ENCODE data around the gene UPF3A. TPM values are rescaled to one million over a fixed set of nuclear protein-coding genes. Genes with fewer than 3 reads are reported as not detected.

UPF3A gene
- polyA plus RNA-seq, 1 experiment: 43.9 TPM

GRCh38 chr13:114258589-114258988, 22.8 kb upstream of the UPF3A start:
- no peak for TF ChIP-seq CTCF (IDR thresholded peaks at IDR 0.05; ENCODE audit: insufficient read depth, low read depth, low read length)
- Histone ChIP-seq H3K4me3 (ENCODE audit: low read depth, low read length) (no peak overlapping the region), H3K36me3 (ENCODE audit: control insufficient read depth, insufficient read depth, low read length) (peaks cover 19% of the 10 kb centered on the region), H3K27me3 (ENCODE audit: control insufficient read depth, insufficient read depth, low read length) (no peaks in the 10 kb centered on the region)
- DNase-seq (ENCODE audit: low read depth): no peak
- ChIA-PET CTCF (interaction anchor here (1.3 kb wide), 1 partner anchor 60 kb away, joined by 3 read pairs; no protein-coding TSS in a partner anchor), POLR2A (no interaction called here)

DNA sequence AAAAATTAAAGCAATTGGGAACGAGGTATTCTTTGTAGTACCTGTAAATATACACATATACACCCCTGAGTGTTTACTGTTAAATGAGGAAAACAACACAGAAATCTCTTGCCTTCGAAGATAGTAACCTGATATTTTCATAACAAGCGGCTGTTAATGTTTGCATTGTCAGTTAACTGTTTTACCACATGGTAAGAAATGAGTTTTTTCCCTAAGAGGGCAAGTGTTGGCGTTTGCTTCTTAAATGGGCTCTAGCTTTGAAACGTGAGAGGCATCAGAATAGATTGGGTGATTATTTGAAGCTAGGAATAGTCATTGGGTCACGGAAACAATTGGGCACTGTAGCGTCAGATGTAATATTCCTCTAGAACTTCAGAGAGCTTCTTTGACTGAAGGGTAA, 22.0 kb upstream of the UPF3A start:
- CTCF ChIA-PET: no interaction called here
- POLR2A ChIA-PET: no interaction called here
- TF ChIP-seq CTCF (IDR thresholded peaks at IDR 0.05; ENCODE audit: insufficient read depth, low read depth, low read length): no peak
- Histone ChIP-seq H3K36me3 (ENCODE audit: control insufficient read depth, insufficient read depth, low read length) (peaks cover 20% of the 10 kb centered on the region), H3K27me3 (ENCODE audit: control insufficient read depth, insufficient read depth, low read length) (no peaks in the 10 kb centered on the region), H3K4me3 (ENCODE audit: low read depth, low read length) (no peak overlapping the region)
- DNase-seq (ENCODE audit: low read depth): no peak

- Histone ChIP-seq H3K27me3 (ENCODE audit: control insufficient read depth, insufficient read depth, low read length) (no peaks in the 10 kb centered on the region), H3K4me3 (ENCODE audit: low read depth, low read length) (no peak overlapping the region), H3K36me3 (ENCODE audit: control insufficient read depth, insufficient read depth, low read length) (peaks cover 20% of the 10 kb centered on the region)
- no peak for DNase-seq (ENCODE audit: low read depth)
- CTCF ChIA-PET: no interaction called here
- POLR2A ChIA-PET: no interaction called here
- TF ChIP-seq CTCF (IDR thresholded peaks at IDR 0.05; ENCODE audit: insufficient read depth, low read depth, low read length): no peak
Measured at GRCh38 chr13:114259974-114260373, 21.4 kb upstream of the UPF3A start.

DNA sequence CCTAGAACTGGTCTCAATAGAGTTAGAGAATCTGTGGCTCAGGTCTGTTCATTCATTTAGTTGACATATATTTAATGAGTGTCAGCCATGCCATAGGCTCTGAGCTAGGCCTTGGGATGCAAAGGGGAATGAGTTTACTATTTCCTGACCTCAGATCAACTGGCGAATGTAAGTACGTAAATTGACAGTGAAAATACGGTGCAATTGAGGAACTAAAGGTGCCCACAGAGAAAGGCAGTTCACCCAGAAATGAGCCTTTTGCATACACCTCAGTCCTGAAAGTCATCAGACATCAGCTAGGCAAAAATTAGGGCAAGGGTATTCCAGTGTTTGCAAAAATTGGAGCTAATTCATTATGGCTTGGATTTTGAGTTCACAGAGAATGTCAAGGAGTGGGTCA, 20.6 kb upstream of the UPF3A start:
- Histone ChIP-seq H3K27me3 (ENCODE audit: control insufficient read depth, insufficient read depth, low read length) (no peaks in the 10 kb centered on the region), H3K4me3 (ENCODE audit: low read depth, low read length) (no peak overlapping the region), H3K36me3 (ENCODE audit: control insufficient read depth, insufficient read depth, low read length) (peaks cover 21% of the 10 kb centered on the region)
- ChIA-PET CTCF (interaction anchor here (1.1 to 1.5 kb wide), 2 partner anchors 12 to 22 kb away, joined by 3 to 6 read pairs; no protein-coding TSS in a partner anchor), POLR2A (no interaction called here)
- TF ChIP-seq CTCF (IDR thresholded peaks at IDR 0.05; ENCODE audit: insufficient read depth, low read depth, low read length): no peak
- no peak for DNase-seq (ENCODE audit: low read depth)

- ChIA-PET CTCF (interaction anchor here (1.1 to 1.5 kb wide), 2 partner anchors 13 to 22 kb away, joined by 3 to 6 read pairs; no protein-coding TSS in a partner anchor), POLR2A (no interaction called here)
- peaks cover 24% of the 10 kb centered on the region for H3K36me3 ChIP-seq (ENCODE audit: control insufficient read depth, insufficient read depth, low read length)
- TF ChIP-seq CTCF (IDR thresholded peaks at IDR 0.05; ENCODE audit: insufficient read depth, low read depth, low read length): no peak
- H3K4me3 ChIP-seq (ENCODE audit: low read depth, low read length): no peak overlapping the region
- H3K27me3 ChIP-seq (ENCODE audit: control insufficient read depth, insufficient read depth, low read length): no peaks in the 10 kb centered on the region
- no peak for DNase-seq (ENCODE audit: low read depth)
Measured at GRCh38 chr13:114261328-114261965, 20.0 kb upstream of the UPF3A start.

All from BJ (cell line).